Activated CD8-positive, alpha-beta memory T cell treated with anti-CD3 and anti-CD28 coated beads, Interleukin-2, amount 50 U/mL, for 48 hours (primary cell): ENCODE measurements around the gene CRYL1.

Experiments
- DNase-seq: peaks from one replicate; pipeline ENCODE4 v3.0.0-alpha.2; 2020

The CRYL1 gene

DNA sequence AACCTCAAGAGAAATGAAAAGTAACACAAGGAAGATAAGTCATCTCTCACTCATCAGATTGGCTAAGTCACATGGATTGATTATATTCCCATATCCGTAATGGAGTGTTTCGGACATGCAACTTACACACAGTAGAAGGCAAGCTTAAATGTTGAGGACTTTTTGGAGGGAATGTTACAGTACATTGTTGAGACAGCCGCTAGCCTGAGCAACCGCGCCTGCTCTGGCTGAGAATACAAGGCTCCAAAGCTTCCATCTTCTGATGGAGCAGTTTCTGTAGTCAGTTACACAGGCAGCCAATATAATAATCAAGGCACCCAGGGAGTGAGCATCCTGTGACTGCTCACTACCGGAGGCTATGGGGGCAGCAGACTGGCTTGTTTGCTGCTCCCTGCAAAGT is 1.0 kb upstream of the CRYL1 start:
- no peak for DNase-seq

- peak; percentile 67 for DNase-seq
Observed at GRCh38 chr13:20525144-20525600, 485 bp downstream of the CRYL1 start.

DNA sequence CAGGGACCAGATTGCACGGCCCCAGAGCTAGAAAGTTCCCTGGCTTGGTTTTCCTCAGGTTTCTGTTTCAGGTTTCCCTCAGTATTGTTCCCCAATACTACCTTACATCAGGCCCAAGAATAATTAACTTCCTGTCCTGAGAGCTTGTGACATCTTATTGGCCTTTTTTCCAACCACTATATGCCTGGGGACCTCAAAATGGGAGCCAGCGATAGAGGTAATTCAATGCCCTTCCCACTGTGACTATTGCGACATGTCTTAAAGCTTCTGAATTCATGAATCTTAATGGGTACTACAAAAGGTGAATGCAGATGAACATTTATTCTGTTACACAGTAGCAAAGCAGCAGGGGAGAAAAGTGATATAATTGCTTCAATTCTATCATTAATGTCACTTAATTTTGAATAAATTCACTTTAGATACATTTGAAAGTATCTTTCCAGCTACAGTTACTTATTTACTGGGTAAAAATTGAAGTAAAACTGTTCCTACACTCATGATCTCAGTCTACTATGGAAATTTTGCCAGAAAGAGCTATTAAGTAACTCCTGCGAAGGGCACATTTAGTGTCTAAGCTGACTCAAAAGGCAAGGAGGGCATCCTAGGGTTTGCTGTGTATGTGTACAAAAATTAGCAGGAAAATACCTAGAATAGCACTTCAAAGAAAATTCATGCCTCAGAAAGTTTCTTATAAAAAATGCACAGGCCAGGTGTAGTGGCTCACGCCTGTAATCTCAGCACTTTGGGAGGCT is 4.1 kb downstream of the CRYL1 start:
- no peak for DNase-seq

GRCh38 chr13:20519875-20520274 is 5.8 kb downstream of the CRYL1 start:
- no peak for DNase-seq

DNA sequence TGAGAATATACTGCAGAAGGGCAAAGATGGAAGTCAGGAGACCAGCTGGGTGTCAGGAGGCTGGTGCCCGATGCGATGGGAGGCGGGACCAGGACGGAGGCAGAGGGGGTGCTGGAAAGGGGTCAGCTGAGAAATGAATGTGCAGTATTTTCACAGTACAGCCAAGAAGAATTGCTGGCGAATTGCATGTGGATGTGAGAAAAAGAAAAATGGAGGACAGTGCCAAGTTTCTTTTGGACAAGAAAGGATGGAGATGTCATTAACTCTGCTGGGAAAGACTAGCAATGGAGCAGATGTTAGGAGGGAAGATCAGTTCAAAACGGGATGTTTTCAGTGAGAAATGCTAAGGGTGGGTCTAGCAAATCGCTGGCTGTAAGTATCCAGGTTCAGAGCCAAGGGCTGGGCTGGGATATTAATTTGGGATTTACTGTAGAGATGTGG is 7.0 kb downstream of the CRYL1 start:
- no peak for DNase-seq

- no peak for DNase-seq
Observed at GRCh38 chr13:20514866-20515265, 10.8 kb downstream of the CRYL1 start.

DNA sequence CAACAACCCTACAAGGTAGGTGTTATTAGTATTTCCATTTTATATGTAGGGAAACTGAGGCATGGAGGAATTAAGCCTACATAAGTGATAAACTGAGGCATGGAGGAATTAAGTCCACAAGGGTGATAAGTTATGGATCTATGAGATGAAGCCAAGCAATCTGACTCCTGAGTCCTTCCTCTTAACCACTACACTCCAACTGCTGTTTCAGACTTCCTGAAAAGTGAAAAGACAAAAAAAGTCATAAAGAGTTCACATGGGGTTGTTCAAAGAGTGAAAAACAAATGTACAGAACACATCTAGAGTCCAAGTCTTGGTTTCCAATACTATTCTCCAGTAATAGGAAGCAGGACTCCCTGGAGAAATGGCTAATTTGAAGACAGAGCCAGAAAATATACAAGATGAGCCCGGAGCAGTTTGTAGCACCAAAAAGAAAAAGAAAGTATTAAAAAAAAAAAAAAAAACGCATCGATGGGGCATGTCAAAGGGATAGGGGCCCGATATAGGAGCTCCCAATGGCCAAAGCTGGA is 12.1 kb downstream of the CRYL1 start:
- no peak for DNase-seq

- DNase-seq: no peak
Observed at GRCh38 chr13:20512042-20512683, 13.5 kb downstream of the CRYL1 start.

GRCh38 chr13:20506696-20507095 is 19.0 kb downstream of the CRYL1 start:
- no peak for DNase-seq

GRCh38 chr13:20505405-20506366 is 20.0 kb downstream of the CRYL1 start:
- no peak for DNase-seq

- DNase-seq: no peak
Observed at GRCh38 chr13:20503088-20504083, 22.3 kb downstream of the CRYL1 start.

DNA sequence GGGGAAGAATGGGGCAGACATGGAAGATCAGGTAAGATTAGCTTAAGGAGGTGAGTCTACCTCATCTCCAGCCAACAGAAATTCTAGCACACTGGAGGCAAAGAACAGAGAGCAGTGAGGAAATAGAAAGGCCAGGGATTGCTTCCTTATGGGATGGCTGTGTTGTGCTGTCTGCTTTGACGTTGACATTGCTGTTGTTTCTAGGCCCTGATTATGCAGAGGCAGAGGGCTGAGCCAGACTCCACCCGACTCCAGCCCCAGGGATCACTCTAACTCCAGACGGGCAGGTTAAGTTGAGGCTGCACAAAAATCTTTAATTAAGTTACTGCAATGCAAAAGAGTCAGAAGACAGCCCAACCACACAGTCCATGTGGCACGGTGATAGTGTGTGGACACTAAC is 24.1 kb downstream of the CRYL1 start:
- no peak for DNase-seq

GRCh38 chr13:20501120-20501519 is 24.5 kb downstream of the CRYL1 start:
- DNase-seq: no peak

- no peak for DNase-seq
Observed at GRCh38 chr13:20499986-20500385, 25.7 kb downstream of the CRYL1 start.

DNA sequence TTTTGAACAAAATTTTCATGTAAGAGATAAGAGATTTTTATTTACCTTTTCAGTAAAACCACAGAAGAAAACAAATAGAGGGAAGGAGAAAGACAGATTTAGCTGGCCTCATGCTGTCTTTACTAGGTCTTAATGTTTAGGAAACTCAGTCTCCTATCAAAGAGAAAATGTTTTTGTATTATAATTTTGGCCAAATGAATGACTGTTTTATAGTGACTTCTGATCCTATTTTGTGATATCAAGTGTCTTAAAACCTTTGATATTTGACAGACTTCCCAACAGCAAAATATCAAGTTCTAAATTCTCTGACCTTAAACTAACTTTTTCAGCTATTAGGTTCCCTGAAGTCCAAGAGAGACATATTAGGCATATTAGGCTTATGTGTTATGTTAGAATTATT is 27.0 kb downstream of the CRYL1 start:
- no peak for DNase-seq

- DNase-seq: no peak
Observed at GRCh38 chr13:20498129-20498528, 27.5 kb downstream of the CRYL1 start.

DNA sequence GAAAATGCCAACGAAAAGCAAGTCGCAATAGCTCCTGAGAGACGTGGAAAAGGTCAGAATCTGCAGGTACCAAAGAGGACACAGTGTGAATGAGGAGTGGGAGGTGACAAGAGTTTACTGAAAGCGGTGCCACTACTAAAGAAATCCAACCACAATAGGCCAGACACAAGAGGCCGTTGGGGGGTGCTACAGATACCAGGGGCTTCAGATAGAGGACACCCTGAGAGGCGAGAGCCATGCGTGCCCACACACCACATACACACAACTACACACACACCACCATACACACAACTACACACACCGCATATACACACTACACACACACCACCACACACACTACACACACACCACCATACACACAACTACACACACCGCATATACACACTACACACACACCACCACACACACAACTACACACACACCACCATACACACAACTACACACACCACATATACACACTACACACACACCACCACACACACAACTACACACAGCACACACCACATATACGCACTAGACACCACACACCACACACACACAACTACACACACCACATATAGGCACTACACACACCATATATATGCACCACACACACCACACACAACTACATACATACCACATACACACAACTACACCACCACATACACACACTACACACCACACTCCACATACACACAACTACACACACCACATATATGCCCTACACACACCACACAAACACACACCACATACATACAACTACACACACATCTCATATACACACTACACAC is 28.5 kb downstream of the CRYL1 start:
- DNase-seq: no peak

DNA sequence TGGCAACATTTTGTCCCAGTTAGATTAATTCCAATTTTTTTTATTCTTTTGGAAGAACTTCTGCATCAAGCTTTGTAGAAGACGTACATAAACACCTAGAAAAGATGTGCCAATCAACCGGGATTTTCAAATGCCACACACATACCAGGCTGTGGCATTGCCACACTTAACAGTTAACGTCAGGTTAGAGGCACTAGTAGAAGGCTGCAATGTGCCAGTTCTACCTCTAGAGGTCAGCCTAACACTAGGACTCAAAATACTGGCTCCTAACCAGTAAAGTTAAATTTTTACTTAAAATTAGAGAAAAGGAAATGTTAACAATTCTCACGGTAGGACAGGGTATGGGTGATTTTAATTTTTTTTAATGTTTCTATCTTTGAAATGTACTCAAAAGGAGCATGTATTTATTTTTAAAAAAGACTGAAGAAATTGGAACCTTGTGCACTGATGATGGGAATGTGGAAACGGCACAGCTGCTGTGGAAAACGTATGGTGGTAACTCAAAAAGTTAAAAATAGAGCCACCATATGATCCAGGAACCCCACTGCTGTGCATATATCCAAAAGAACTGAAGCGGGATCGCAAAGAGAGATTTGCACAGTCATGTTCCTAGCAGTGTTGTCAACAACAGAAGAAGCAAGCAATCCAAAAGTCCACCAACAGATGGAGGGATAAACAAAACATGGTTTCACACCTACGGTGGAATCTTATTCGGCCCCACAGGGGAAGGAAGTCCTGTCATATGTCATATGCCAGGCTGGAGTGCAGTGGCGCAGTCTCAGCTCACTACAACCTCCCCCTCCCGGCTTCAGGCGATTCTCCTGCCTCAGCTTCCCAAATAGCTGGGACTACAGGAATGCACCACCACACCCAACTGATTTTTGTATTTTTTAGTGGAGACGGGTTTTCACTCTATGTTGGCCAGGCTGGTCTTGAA is 30.3 kb downstream of the CRYL1 start:
- peak; percentile 63 for DNase-seq

DNA sequence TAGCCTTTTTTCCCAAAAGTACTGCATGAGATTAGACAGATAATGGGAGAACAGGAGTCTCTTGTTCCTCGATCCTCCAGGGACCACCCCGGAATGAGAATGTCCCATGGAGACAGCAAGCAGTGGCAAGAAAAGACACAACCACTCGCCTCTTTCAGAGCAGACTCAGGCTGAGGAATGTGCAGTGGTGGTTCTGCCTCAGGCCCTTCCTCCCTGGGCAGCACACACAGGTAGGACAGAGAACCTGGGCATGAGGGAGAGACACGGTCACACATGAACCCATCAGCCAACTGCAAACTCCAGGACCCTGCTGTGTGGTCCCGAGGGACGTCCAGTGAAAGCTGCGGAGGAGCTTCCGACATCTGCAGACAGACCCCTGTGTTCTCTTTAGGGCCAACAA is 31.0 kb downstream of the CRYL1 start:
- DNase-seq: no peak

DNA sequence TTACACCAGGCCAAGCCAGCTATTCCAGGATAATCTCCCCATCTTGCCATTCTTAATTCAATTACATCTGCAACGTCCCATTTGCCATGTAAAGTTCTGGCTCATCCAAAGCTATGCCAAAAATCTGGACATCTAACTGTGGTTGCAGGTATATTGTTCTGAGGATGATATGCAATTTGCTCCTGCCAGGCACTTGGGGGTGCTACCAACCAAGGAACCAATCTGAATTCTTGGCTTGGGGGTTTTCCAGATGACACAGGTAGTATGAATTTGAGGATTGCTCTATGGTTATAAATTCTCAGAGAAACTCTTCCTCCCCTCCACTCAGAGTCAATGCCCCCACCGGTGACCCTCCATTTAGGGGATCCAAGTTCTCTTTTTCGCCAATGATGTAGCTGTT is 33.0 kb downstream of the CRYL1 start:
- DNase-seq: peak; percentile 74
